GM18508 (cell line): ENCODE results near the gene ATAD5.

Experiments
- ATAC-seq: cut with Tn5 transposase; IDR thresholded peaks from one replicate; pipeline ENCODE4 v1.9.1; 2021; ENCODE audit warnings: moderate number of reproducible peaks; ENCODE audit not compliant: insufficient read depth, unreplicated experiment

ATAD5 gene

GRCh38 chr17:30823421-30823820 lies 8.3 kb upstream of the ATAD5 start:
- ATAC-seq, result no peak

- ATAC-seq, result no peak
Measured at GRCh38 chr17:30824002-30824355, 7.8 kb upstream of the ATAD5 start.

- no peak for ATAC-seq
Measured at GRCh38 chr17:30824356-30825145, 7.2 kb upstream of the ATAD5 start, which contains the start of gene CRLF3. CRLF3 (minus strand) TSS chr17:30824692; CDS start chr17:30824651, 41 bp downstream.

GRCh38 chr17:30827082-30827481 lies 4.7 kb upstream of the ATAD5 start:
- ATAC-seq, result no peak

- no peak for ATAC-seq
Measured at GRCh38 chr17:30829022-30829421, 2.7 kb upstream of the ATAD5 start.

GRCh38 chr17:30831257-30831656 lies 509 bp upstream of the ATAD5 start:
- no peak for ATAC-seq

GRCh38 chr17:30832438-30833124 lies 815 bp downstream of the ATAD5 start:
- no peak for ATAC-seq

- no peak for ATAC-seq
Measured at GRCh38 chr17:30838202-30838807, 6.5 kb downstream of the ATAD5 start.

- no peak for ATAC-seq
Measured at GRCh38 chr17:30840771-30841170, 9.0 kb downstream of the ATAD5 start.

GRCh38 chr17:30848021-30848420 lies 16.3 kb downstream of the ATAD5 start:
- ATAC-seq, result no peak

- no peak for ATAC-seq
Measured at GRCh38 chr17:30854146-30854545, 22.4 kb downstream of the ATAD5 start.

- no peak for ATAC-seq
Measured at GRCh38 chr17:30858556-30859250, 26.9 kb downstream of the ATAD5 start.

GRCh38 chr17:30864636-30865035 lies 32.9 kb downstream of the ATAD5 start:
- ATAC-seq, result no peak

GRCh38 chr17:30869005-30869404 lies 37.2 kb downstream of the ATAD5 start:
- ATAC-seq, result no peak

- no peak for ATAC-seq
Measured at GRCh38 chr17:30886187-30886586, 54.4 kb downstream of the ATAD5 start.

- no peak for ATAC-seq
Measured at GRCh38 chr17:30894236-30894635, 62.5 kb downstream of the ATAD5 start.

- no peak for ATAC-seq
Measured at GRCh38 chr17:30897311-30897710, 65.5 kb downstream of the ATAD5 start.

GRCh38 chr17:30905742-30906100 lies 74.0 kb downstream of the ATAD5 start:
- ATAC-seq, result no peak

- ATAC-seq, result no peak
Measured at GRCh38 chr17:30906101-30906911, 74.5 kb downstream of the ATAD5 start, which contains the start of gene TEFM. TEFM (minus strand) TSS chr17:30906238; CDS start chr17:30906198, 40 bp downstream.
